ENCODE measurements around the gene PLEKHA6.
"Not testable (repeated sequence)": the region's sequence is repeated elsewhere in the genome, so short reads cannot be mapped to it uniquely, and the experiment has no call there.

PLEKHA6 gene

GRCh38 chr1:204246876-204247275 lies 112.9 kb downstream of the PLEKHA6 start:
- no peak for DNase-seq (ENCODE audit: low read depth in 2 of 2, low spot score in 1 of 2)

GRCh38 chr1:204242920-204243319 lies 116.8 kb downstream of the PLEKHA6 start:
- no peak for DNase-seq (ENCODE audit: low read depth in 2 of 2, low spot score in 1 of 2)

- DNase-seq (ENCODE audit: low read depth in 2 of 2, low spot score in 1 of 2) = no peak
These were observed 117.8 kb downstream of the PLEKHA6 start for GRCh38 chr1:204241914-204242313.

- DNase-seq (ENCODE audit: low read depth in 2 of 2, low spot score in 1 of 2) = no peak
These were observed 118.7 kb downstream of the PLEKHA6 start for GRCh38 chr1:204241050-204241449.

GRCh38 chr1:204240233-204240632 lies 119.5 kb downstream of the PLEKHA6 start:
- DNase-seq (ENCODE audit: low read depth in 2 of 2, low spot score in 1 of 2) = no peak

GRCh38 chr1:204239401-204239800 lies 120.3 kb downstream of the PLEKHA6 start:
- DNase-seq (ENCODE audit: low read depth in 2 of 2, low spot score in 1 of 2) = not testable (repeated sequence)

GRCh38 chr1:204238520-204238919 lies 121.2 kb downstream of the PLEKHA6 start:
- not testable (repeated sequence) for DNase-seq (ENCODE audit: low read depth in 2 of 2, low spot score in 1 of 2)

GRCh38 chr1:204237515-204237914 lies 122.2 kb downstream of the PLEKHA6 start:
- not testable (repeated sequence) for DNase-seq (ENCODE audit: low read depth in 2 of 2, low spot score in 1 of 2)

GRCh38 chr1:204232526-204232925 lies 127.2 kb downstream of the PLEKHA6 start:
- DNase-seq (ENCODE audit: low read depth in 2 of 2, low spot score in 1 of 2) = no peak

GRCh38 chr1:204230211-204230610 lies 129.5 kb downstream of the PLEKHA6 start:
- no peak for DNase-seq (ENCODE audit: low read depth in 2 of 2, low spot score in 1 of 2)

GRCh38 chr1:204228896-204229295 lies 130.8 kb downstream of the PLEKHA6 start:
- DNase-seq (ENCODE audit: low read depth in 2 of 2, low spot score in 1 of 2) = no peak

GRCh38 chr1:204227996-204228785 lies 131.5 kb downstream of the PLEKHA6 start:
- DNase-seq (ENCODE audit: low read depth in 2 of 2, low spot score in 1 of 2) = no peak

GRCh38 chr1:204227351-204227750 lies 132.4 kb downstream of the PLEKHA6 start:
- no peak for DNase-seq (ENCODE audit: low read depth in 2 of 2, low spot score in 1 of 2)

- DNase-seq (ENCODE audit: low read depth in 2 of 2, low spot score in 1 of 2) = no peak
These were observed 133.6 kb downstream of the PLEKHA6 start for GRCh38 chr1:204225841-204226735.

- no peak for DNase-seq (ENCODE audit: low read depth in 2 of 2, low spot score in 1 of 2)
These were observed 135.1 kb downstream of the PLEKHA6 start for GRCh38 chr1:204224655-204225054.

- no peak for DNase-seq (ENCODE audit: low read depth in 2 of 2, low spot score in 1 of 2)
These were observed 136.4 kb downstream of the PLEKHA6 start for GRCh38 chr1:204223129-204223860.

- DNase-seq (ENCODE audit: low read depth in 2 of 2, low spot score in 1 of 2) = no peak
These were observed 137.0 kb downstream of the PLEKHA6 start for GRCh38 chr1:204222764-204223055.

GRCh38 chr1:204222006-204222763 lies 137.5 kb downstream of the PLEKHA6 start:
- DNase-seq (ENCODE audit: low read depth in 2 of 2, low spot score in 1 of 2) = no peak

GRCh38 chr1:204221271-204221670 lies 138.5 kb downstream of the PLEKHA6 start:
- DNase-seq (ENCODE audit: low read depth in 2 of 2, low spot score in 1 of 2) = no peak

- no peak for DNase-seq (ENCODE audit: low read depth in 2 of 2, low spot score in 1 of 2)
These were observed 139.6 kb downstream of the PLEKHA6 start for GRCh38 chr1:204219971-204220616.

All from stimulated activated CD8-positive, alpha-beta memory T cell treated with anti-CD3 and anti-CD28 coated beads, Interleukin-4, amount 100 ng/mL, for 4 hours (primary cell).